A549 (cell line): ENCODE data around the gene PDZD2. TPM values are rescaled to one million over a fixed set of nuclear protein-coding genes. Genes with fewer than 3 reads are reported as not detected.
A peak's percentile ranks its signal among the peaks of the same experiment; 100 is the strongest.

Experiments used
- ATAC-seq, 2 experiments: fragments of 200-7000 bp in 1 of 2; fragments of >200 bp in 1 of 2; cut with Nextera tagmentation in 1 of 2; cut with Tn5 transposase in 1 of 2; 3 replicates each; pipeline versions ENCODE4 v1.8.0 to v1.9.1; 2018 to 2020; ENCODE audit warnings: mild to moderate bottlenecking in 1 of 2, moderate library complexity in 1 of 2
- CTCF ChIA-PET: fragments of 300-600 bp; sonication (Branson Sonifier 250); formaldehyde crosslinking; extraction: SDS; loops from one replicate; lab custom pipeline; 2021; ENCODE audit warnings: antibody characterized with exemption, inconsistent platforms; lab: Yijun Ruan, JAX
- POLR2A ChIA-PET: fragments of 350-600 bp; formaldehyde crosslinking; extraction: SDS; loops from one replicate; lab custom pipeline; 2021; ENCODE audit warnings: antibody characterized with exemption, inconsistent platforms; lab: Yijun Ruan, JAX
- DNase-seq, 2 experiments: peaks; one replicate each; pipeline versions ENCODE4 v3.0.0 to v3.0.0-alpha.2; 2011 to 2016; ENCODE audit warnings: low read depth in 1 of 2, low spot score in 1 of 2
- FAIRE-seq: peaks from 2 replicates; lab custom pipeline; 2011; peaks lifted over from hg19 to GRCh38; lab: Jason Lieb, UNC
- H3K27ac ChIP-seq, 2 experiments: fragments of >200 bp; sonication (Bioruptor Twin); formaldehyde crosslinking; 3 replicates each; pipeline ENCODE4 v1.5.1; 2016 to 2017
- H3K4me1 ChIP-seq: fragments of >200 bp; sonication (Bioruptor Twin); formaldehyde crosslinking; 3 replicates; pipeline ENCODE4 v1.6.1; 2016
- H3K4me2 ChIP-seq: fragments of >200 bp; sonication (Bioruptor Twin); formaldehyde crosslinking; 3 replicates; pipeline ENCODE4 v1.6.1; 2016
- H3K4me3 ChIP-seq: fragments of >200 bp; sonication (Bioruptor Twin); formaldehyde crosslinking; 3 replicates; pipeline ENCODE4 v1.5.1; 2016
- H3K9me3 ChIP-seq: fragments of >200 bp; sonication (Bioruptor Twin); formaldehyde crosslinking; 3 replicates; pipeline ENCODE4 v1.6.1; 2016
- CEBPB ChIP-seq, 2 experiments: fragments of >200 bp in 1 of 2; sonication (Bioruptor Twin) in 1 of 2; formaldehyde crosslinking in 1 of 2; IDR thresholded peaks; 2 replicates each; pipeline ENCODE4 v1.6.1; 2012 to 2016
- CHD4 ChIP-seq: fragments of 200-600 bp; sonication (generic); IDR thresholded peaks from 2 replicates; pipeline ENCODE4 v1.6.1; 2016; ENCODE audit warnings: antibody characterized with exemption, mild to moderate bottlenecking, borderline replicate concordance
- CTCF ChIP-seq: fragments of >200 bp; sonication (Bioruptor Twin); formaldehyde crosslinking; IDR thresholded peaks from 3 replicates; pipeline ENCODE4 v1.5.1; 2016
- FOXS1 ChIP-seq: fragments of 250-450 bp; sonication (Bioruptor Pico); IDR thresholded peaks from 2 replicates; pipeline ENCODE4 v1.5.0; 2020; ENCODE audit warnings: mild to moderate bottlenecking, moderate library complexity
- GATA3 ChIP-seq: IDR thresholded peaks from 2 replicates; pipeline ENCODE4 v1.6.1; 2012; ENCODE audit warnings: borderline replicate concordance
- HEYL ChIP-seq: fragments of 250-450 bp; sonication (Bioruptor Pico); IDR thresholded peaks from 2 replicates; pipeline ENCODE4 v1.8.0; 2021; ENCODE audit warnings: mild to moderate bottlenecking, moderate library complexity
- HOXB13 ChIP-seq: fragments of 250-450 bp; sonication (Bioruptor Pico); IDR thresholded peaks from 2 replicates; pipeline ENCODE4 v1.5.0; 2020; ENCODE audit warnings: low read depth, mild to moderate bottlenecking, moderate library complexity
- JUNB ChIP-seq: fragments of >200 bp; sonication (Bioruptor Twin); formaldehyde crosslinking; IDR thresholded peaks from 2 replicates; pipeline ENCODE4 v1.6.1; 2016
- MAFK ChIP-seq: fragments of 450-650 bp; IDR thresholded peaks from 2 replicates; pipeline ENCODE4 v1.6.1; 2014; ENCODE audit not compliant: partially characterized antibody
- NPAS2 ChIP-seq: fragments of 250-450 bp; sonication (Bioruptor Pico); IDR thresholded peaks from 2 replicates; pipeline ENCODE4 v1.8.0; 2022; ENCODE audit warnings: mild to moderate bottlenecking, moderate library complexity, borderline replicate concordance
- NR3C1 ChIP-seq: fragments of >200 bp; sonication (Bioruptor Twin); formaldehyde crosslinking; IDR thresholded peaks from 3 replicates; pipeline ENCODE4 v1.6.1; 2017
- PHF8 ChIP-seq: fragments of 200-600 bp; sonication (generic); IDR thresholded peaks from 2 replicates; pipeline ENCODE4 v1.6.1; 2016; ENCODE audit warnings: low read depth, mild to moderate bottlenecking, antibody characterized with exemption, moderate library complexity, borderline replicate concordance
- RAD21 ChIP-seq, 2 experiments: fragments of >200 bp in 1 of 2; sonication (Bioruptor Twin) in 1 of 2; formaldehyde crosslinking in 1 of 2; IDR thresholded peaks in 1 of 2; conservative IDR thresholded peaks in 1 of 2; 2 replicates in 1 of 2; 3 replicates in 1 of 2; pipeline ENCODE4 v1.6.1; 2012 to 2018; ENCODE audit warnings: inconsistent platforms in 1 of 2
- RFX5 ChIP-seq: fragments of 450-650 bp; IDR thresholded peaks from 2 replicates; pipeline ENCODE4 v1.7.1; 2014; ENCODE audit warnings: antibody characterized with exemption, mild to moderate bottlenecking, moderate library complexity
- RNF2 ChIP-seq: fragments of 200-600 bp; sonication (generic); IDR thresholded peaks from 2 replicates; pipeline ENCODE4 v1.6.1; 2016; ENCODE audit warnings: low read depth, mild to moderate bottlenecking, antibody characterized with exemption, moderate library complexity, borderline replicate concordance
- ZNF302 ChIP-seq: fragments of 250-450 bp; sonication (Bioruptor Pico); IDR thresholded peaks from 2 replicates; pipeline ENCODE4 v1.9.0; 2021; ENCODE audit warnings: inconsistent platforms, mild to moderate bottlenecking, moderate library complexity
- ZSCAN20 ChIP-seq: fragments of 250-450 bp; sonication (Bioruptor Pico); IDR thresholded peaks from 2 replicates; pipeline ENCODE4 v1.8.0; 2022; ENCODE audit warnings: mild to moderate bottlenecking, moderate library complexity
- WGBS: methylation state at CpG from one replicate; pipeline ENCODE4 v1.1.6; 2017; ENCODE audit errors: missing lambda C conversion rate; 5-methylcytosine and 5-hydroxymethylcytosine counted together
- polyA minus RNA-seq: library from RNA; depleted of rRNA, polyadenylated mRNA; stranded (reverse); fragments of >200 nt; gene quantifications from 2 replicates; pipeline ENCODE4 v1.2.3, GENCODE V29; 2011; rRNA and poly(A)+ RNA removed
- polyA plus RNA-seq, 4 experiments: library from polyadenylated mRNA; depleted of rRNA in 3 of 4; stranded (reverse); fragments of >200 nt; fragmentation: RNase III in 1 of 4; extraction: RNeasy Plus Mini Kit Qiagen cat#74134 plus additional on column Dnase treatment in 1 of 4; gene quantifications; 2 replicates in 3 of 4; 3 replicates in 1 of 4; pipeline ENCODE4 v1.2.3, GENCODE V29; 2011 to 2017
- TF ChIP-seq, protein P1 (sequence below): fragments of 250-450 bp; sonication (Bioruptor Pico); IDR thresholded peaks from 2 replicates; pipeline ENCODE4 v1.5.0; 2021; ENCODE audit warnings: mild to moderate bottlenecking, moderate library complexity, borderline replicate concordance
- TF ChIP-seq, protein P2 (sequence below): IDR thresholded peaks from 2 replicates; pipeline ENCODE4 v1.6.1; 2012; ENCODE audit warnings: low read depth, borderline replicate concordance
- TF ChIP-seq, protein P3 (sequence below): fragments of 450-650 bp; IDR thresholded peaks from 2 replicates; pipeline ENCODE4 v1.6.1; 2014; ENCODE audit warnings: antibody characterized with exemption

The PDZD2 gene
- 0.09 and 0.12 TPM in 2 replicates for polyA plus RNA-seq (2011; rRNA removed)
- polyA plus RNA-seq (2012; cell fraction: cytosol; rRNA removed), result under 0.01 and 0.04 TPM in 2 replicates
- 0.01 TPM in 1 of 2 replicates, not detected in the other for polyA plus RNA-seq (2012; cell fraction: nucleus; rRNA removed)
- polyA plus RNA-seq (2017; fragmentation: RNase III; extraction: RNeasy Plus Mini Kit Qiagen cat#74134 plus additional on column Dnase treatment), result 0.06 to 0.09 TPM (median 0.07 TPM) in 3 replicates
- polyA minus RNA-seq, result 0.04 and 0.05 TPM in 2 replicates

GRCh38 chr5:31638748-31639418 is at the start of gene PDZD2:
Gene PDZD2 (plus strand): TSS chr5:31639131.
- peaks cover 7% of the 10 kb centered on the region; the same call in 2 of the 3 replicates for H3K4me1 ChIP-seq
- ChIA-PET CTCF (interaction anchor here (0.5 to 2.5 kb wide), 19 partner anchors 9 to 533 kb away, joined by 3 to 16 read pairs (median 4); no protein-coding TSS in a partner anchor), POLR2A (no interaction called here)
- ATAC-seq (peak; percentile 88 to 94), DNase-seq (peak; percentile 65 to 76), FAIRE-seq (no peak)
- TF ChIP-seq CTCF (peak; percentile 53), RAD21 (conservative IDR thresholded peaks at IDR 0.05 in 1 of 2, IDR thresholded peaks at IDR 0.05 in 1 of 2) (peak; percentile 31; a peak in 2 of 5 replicates)
- TF ChIP-seq, protein P1, sequence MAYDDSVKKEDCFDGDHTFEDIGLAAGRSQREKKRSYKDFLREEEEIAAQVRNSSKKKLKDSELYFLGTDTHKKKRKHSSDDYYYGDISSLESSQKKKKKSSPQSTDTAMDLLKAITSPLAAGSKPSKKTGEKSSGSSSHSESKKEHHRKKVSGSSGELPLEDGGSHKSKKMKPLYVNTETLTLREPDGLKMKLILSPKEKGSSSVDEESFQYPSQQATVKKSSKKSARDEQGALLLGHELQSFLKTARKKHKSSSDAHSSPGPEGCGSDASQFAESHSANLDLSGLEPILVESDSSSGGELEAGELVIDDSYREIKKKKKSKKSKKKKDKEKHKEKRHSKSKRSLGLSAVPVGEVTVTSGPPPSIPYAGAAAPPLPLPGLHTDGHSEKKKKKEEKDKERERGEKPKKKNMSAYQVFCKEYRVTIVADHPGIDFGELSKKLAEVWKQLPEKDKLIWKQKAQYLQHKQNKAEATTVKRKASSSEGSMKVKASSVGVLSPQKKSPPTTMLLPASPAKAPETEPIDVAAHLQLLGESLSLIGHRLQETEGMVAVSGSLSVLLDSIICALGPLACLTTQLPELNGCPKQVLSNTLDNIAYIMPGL, result no peak
- 2% methylated on average over 8 of the region's 70 CpGs for WGBS
- H3K4me2 ChIP-seq, result peak within 1 kb of the TSS; percentile 93
- no peaks in the 10 kb centered on the region for H3K9me3 ChIP-seq
- H3K27ac ChIP-seq, result peak within 1 kb of the TSS in 1 of 2 experiments; percentile 42; a peak in 3 of 6 replicates
- H3K4me3 ChIP-seq, result peak within 1 kb of the TSS; percentile 56

DNA sequence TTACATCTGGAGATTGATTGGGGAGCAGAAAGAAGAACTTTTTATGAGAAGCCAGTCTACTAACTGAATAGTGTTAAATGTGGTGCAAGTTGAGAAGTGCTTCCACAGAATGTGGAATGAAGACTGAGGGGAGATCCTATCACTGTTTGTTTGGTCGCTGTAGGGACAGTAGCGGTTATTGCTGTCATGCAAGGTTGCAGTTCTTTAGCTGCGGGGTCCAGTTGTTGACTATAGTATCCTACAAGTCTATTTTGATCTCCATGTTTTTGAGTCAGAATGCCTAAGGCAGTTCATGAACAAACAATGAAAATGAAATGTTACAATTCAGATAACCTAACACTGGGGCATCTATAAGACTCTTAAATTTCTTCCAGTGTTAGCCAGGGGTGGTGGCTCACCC is 45.3 kb upstream of the PDZD2 start:
- no peaks in the 10 kb centered on the region for H3K4me1 ChIP-seq
- no peak overlapping the region for H3K4me2 ChIP-seq
- no peak for FAIRE-seq
- POLR2A ChIA-PET, result no interaction called here
- WGBS, result 9% methylated on average over 3 of the region's 3 CpGs
- no peak overlapping the region for H3K4me3 ChIP-seq
- CTCF ChIA-PET, result interaction anchor here (1.4 to 3.8 kb wide), 2 partner anchors 216 to 231 kb away, joined by 3 to 14 read pairs; no protein-coding TSS in a partner anchor
- TF ChIP-seq FOXS1 (CRISPR knock-in tag) (no peak), HOXB13 (CRISPR knock-in tag) (no peak), NPAS2 (no peak), RNF2 (no peak), CHD4 (no peak), ZSCAN20 (CRISPR knock-in tag) (no peak), PHF8 (no peak), GATA3 (no peak), ZNF302 (no peak), NR3C1 (no peak), MAFK (no peak), CTCF (no peak), JUNB (no peak), RFX5 (no peak), CEBPB (IDR thresholded peaks at IDR 0.05) (no peak), HEYL (CRISPR knock-in tag) (no peak)
- TF ChIP-seq, protein P2, sequence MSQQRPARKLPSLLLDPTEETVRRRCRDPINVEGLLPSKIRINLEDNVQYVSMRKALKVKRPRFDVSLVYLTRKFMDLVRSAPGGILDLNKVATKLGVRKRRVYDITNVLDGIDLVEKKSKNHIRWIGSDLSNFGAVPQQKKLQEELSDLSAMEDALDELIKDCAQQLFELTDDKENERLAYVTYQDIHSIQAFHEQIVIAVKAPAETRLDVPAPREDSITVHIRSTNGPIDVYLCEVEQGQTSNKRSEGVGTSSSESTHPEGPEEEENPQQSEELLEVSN, result no peak
- TF ChIP-seq, protein P1, result no peak
- TF ChIP-seq, protein P3, sequence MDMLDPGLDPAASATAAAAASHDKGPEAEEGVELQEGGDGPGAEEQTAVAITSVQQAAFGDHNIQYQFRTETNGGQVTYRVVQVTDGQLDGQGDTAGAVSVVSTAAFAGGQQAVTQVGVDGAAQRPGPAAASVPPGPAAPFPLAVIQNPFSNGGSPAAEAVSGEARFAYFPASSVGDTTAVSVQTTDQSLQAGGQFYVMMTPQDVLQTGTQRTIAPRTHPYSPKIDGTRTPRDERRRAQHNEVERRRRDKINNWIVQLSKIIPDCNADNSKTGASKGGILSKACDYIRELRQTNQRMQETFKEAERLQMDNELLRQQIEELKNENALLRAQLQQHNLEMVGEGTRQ, result no peak
- no peak for ATAC-seq
- H3K27ac ChIP-seq, result no peak overlapping the region
- DNase-seq, result no peak
- H3K9me3 ChIP-seq, result no peaks in the 10 kb centered on the region
